GM11168 (cell line): ENCODE data around the gene GSS.

Experiments
- in situ Hi-C: fragments of 300-500 bp; cut with MboI; formaldehyde crosslinking; loops from one replicate; pipeline ENCODE4 v1.12.0; 2022; ENCODE audit warnings: low sequenced_read_pairs; ENCODE audit not compliant: unreplicated experiment

GSS gene

DNA sequence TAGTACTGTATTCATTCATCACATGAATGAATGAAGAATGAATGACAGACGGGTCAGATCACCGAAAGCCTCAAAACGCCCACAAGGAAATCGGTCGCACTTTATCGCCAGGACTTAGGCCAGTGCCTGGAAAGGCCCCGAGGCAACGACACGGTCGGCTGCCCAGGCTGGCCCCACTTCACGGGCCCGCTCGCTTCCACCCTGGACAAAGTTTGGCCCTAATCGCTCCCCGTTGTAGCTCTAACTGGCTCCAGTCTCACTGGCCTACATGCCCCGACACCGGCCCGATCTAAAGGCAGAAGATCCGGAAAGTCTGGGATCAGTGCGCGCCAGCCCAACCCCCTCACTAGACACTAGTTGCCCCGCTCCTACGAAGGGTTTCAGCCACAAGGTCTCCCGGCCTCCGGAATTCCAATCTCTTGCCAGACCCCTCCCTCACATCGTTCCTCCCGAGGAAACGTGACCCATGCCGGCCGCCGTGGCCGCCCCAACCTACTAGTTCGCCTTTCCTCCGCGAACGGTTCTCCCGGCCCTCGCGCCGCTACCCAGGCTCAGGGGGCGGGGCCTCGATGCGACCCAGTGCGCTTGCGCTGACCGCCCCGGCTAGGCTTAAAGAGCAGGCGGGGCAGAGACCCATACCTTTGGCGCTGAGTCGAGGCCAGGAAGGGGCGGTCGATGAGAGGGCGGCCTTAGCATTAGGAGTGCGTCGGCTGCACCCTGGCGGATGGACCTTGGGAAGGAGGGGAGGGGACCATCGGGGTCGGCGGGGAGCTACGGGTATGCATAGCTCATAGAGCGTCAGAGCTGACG is at the start of gene GSS, which contains the start of gene MYH7B:
Gene GSS, minus strand, starts transcription at position 576 of the 810 bp plus-strand sequence. CDS start 3,954 bp downstream, outside the sequence.
Gene MYH7B, plus strand, starts transcription at position 638 of the 810 bp plus-strand sequence. CDS start 22,138 bp downstream, outside the sequence.
- in situ Hi-C loops, result no loop called here

DNA sequence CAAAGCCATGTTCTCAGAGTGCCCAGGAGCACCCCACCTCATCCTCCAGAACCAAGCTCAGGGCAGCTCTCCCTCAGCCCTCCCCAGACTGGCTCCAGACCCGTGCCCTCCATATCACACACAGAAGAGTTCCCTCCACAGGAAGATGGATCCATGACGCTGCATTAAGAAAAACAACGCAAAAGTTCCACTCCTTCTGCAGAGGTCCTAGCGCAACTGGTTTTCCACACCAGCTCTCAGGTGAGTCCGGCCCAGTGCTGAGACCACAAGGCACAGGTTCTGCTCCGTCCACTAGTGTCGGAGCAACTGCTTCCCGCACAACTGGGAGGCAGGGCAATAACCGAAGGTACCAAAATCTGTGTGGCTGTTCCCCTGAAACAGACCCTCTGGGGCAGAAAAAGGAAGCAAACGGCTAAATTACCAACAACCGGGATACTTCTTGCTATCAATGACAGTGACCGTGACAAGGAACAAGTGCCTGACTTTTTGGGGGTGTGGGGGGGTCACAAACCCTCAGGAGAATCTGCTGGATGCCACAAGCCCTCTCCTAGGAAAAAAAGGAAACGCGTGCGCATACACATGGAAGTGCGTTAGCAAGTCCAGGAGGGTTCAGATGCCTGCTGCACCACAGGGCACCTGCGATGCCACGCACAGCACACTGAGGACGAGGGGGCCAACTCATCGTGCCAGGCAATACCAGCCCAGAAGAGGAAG is 49.3 kb upstream of the GSS start:
- in situ Hi-C loops, result no loop called here

DNA sequence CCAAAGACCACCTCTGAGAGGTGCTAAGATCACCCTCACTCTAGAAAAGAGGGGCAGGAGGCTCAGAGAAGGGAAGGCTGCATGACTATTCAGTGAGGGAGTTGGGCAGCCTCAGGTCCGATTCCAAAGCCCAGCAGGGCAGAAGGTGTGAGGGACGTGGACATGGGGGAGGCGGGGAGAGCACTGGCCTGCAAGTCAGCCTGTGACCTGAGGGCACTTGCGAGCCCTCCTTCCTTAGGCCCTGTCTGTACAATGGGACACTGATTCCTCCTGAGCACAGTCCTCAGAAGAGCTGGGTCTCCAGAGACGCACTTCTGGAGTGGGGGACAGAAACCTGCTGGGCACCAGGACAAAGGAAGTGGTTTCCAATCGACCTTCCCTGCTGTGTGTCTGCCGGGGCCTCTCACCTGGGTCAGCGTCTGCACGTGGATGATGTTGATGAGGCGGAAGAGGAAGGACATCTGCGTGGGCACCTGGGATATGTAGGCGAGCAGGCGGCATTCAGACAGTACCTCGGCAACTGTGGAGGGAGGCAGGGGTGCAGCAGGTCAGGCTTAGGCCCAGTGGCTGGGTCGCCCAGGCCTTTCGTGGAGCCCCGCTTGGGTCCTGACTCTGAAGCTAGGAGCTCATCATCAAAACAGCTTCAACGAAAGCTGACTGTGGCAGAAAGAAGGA is 48.6 kb upstream of the GSS start:
- in situ Hi-C loops, result no loop called here

DNA sequence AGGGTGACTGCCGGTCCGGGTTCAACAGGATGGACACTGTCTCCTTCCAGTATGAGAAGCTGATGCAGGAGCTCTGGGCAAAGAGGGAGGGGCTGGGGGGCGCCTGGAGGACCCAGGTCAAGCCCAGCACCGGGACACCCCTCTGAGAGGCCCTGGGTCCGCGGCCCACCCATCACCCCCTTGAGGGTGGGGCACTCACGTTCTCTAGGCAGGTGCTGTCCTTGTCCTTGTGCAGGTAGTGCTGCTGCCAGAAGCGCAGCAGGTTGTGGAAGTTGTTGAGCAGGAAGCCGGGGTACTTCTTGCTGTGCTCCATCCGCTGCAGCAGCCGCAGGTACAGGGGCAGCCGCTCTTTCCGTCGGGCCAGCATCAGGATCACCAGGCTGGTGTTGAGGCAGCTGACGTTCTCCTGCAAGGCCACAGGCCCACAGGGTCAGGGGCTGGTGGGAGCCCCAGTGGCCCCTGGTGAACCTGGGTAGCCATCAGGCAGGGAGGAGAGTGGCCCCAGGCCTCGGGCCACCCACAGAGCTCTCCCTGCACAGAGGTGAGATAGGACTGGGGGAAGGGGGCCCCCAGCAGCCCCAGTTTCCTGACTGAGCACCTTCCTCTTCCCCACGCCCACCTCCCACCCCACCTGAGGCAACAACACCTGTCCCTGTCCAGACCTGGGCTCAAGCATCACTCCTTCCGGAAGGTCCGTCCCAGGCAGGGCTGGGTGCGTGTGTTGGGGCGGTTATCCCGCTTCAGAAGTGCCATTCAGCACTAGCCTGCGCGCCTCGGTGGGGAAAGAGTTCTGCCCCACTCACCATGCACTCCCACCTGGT is 47.8 kb upstream of the GSS start:
- in situ Hi-C loops, result no loop called here

DNA sequence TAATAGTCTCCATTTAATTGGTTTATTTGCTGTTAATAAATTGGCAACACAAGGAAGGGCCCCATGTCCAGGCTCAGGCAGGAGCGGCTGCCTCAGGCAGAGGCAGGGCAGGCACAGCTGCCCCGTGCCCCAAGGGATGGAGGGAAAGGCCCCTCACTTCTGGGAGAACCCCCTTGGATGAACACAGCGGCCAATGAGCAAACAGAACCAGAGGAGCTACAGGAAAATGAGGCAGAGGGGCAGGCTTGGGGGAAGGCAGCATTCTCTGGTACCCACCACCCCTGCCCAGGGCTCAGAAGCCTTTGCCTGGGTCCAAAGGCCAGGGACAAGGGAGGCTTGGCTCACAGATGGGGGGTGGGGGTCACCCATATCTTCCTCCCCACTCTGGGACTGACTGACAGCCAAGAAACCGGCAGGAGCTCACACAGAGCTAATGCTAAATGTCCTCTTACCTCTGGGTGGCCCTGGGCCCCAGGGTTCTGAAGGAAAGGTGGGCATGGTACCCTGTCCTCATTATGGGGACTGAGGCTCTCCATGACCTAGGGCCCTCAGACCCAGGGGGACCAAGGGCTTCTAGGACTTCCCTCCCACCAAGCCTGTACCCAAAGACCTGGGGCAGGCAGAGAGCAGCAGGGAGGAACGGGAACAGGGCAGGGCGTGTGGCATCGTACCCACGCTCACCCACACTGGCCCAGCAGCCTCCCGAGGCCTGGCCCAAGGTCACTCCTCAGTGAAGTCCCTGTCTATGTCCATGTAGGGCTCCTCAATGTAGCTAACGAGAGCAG is 47.0 kb upstream of the GSS start:
- in situ Hi-C loops, result no loop called here

DNA sequence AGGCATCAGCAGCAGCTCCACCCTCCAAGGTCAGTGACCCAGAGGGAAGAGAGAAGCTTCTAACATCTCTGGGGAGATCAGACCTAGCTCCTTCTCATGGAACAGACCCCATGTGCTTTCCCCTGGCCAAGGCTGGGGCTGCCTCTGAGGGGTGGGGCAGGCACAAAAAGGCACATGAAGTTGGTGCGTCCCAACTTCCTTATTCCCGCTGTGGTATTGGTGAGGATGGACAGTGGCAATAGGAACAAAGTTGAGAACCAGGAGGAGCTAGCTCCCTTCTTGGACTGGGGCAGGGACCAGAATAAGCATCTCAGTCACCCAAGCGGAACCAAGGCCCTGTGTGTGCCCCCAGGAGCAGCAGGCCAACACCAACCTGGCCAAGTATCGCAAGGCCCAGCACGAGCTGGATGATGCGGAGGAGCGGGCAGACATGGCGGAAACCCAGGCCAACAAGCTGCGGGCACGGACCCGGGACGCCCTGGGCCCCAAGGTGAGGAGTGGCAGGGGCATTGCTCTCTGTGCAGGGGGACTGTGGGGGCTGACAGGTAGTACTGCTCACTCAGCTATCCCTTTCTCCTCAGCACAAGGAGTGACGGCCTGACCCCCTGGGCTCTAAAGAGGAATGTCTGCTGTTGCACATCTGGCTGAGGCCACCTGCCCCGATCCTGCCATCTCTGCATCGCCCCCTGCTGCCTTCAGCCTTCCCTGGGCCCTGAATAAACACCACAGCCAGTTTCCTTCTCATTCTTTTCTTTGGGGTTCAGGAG is 46.2 kb upstream of the GSS start:
- in situ Hi-C loops, result no loop called here

DNA sequence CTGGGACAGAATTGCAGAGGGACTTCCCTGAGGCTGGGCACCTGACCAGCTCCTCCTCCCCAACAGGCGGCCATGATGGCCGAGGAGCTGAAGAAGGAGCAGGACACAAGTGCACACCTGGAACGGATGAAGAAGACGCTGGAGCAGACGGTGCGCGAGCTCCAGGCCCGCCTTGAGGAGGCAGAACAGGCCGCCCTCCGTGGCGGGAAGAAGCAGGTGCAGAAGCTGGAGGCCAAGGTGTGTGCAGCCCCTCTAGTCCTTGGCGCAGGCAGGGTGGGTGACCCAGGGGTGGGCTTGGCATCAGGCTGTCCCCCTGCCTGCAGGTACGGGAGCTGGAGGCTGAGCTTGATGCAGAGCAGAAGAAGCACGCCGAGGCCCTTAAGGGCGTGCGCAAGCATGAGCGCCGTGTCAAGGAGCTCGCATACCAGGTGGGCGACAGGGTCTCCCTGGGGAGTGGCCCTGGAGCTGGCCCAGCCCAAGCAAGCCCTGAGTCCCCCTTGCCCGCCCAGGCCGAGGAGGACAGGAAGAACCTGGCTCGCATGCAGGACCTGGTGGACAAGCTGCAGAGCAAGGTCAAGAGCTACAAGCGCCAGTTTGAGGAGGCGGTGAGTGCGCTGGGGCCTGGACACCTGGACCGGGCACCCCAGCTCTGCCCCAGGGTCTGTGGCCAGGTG is 45.5 kb upstream of the GSS start:
- in situ Hi-C loops, result no loop called here

DNA sequence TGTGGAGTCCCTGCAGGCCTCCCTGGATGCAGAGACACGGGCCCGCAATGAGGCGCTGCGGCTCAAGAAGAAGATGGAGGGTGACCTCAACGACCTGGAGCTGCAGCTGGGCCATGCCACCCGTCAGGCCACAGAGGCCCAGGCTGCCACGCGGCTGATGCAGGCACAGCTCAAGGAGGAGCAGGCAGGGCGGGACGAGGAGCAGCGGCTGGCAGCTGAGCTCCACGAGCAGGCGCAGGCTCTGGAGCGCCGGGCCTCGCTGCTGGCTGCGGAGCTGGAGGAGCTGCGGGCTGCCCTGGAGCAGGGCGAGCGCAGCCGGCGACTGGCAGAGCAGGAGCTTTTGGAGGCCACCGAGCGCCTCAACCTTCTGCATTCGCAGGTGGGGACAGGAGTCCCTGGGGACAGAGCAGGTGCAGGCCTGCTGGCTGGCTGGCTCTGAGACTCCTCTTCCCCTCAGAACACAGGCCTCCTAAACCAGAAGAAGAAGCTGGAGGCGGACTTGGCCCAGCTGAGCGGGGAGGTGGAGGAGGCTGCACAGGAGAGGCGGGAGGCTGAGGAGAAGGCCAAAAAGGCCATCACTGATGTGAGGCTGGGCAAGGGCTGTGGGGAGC is 44.8 kb upstream of the GSS start:
- in situ Hi-C loops, result no loop called here

DNA sequence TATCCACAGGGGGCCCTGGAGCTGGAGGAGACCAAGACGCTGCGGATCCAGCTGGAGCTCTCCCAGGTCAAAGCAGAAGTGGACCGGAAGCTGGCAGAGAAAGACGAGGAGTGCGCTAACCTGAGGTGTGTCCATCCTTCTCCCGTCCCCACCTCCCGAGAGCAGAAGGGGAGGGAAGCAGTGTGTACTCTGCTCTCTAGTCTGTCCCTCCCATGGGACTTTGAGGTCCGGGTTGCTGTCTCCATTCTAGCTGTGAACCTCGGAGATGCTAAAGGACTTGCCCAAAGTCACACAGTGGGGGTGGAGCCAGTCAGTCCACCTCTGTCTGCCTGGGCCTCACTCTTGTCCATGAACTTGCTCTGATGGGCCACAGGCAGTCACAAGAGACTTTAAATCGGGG is 44.2 kb upstream of the GSS start:
- in situ Hi-C loops, result no loop called here

DNA sequence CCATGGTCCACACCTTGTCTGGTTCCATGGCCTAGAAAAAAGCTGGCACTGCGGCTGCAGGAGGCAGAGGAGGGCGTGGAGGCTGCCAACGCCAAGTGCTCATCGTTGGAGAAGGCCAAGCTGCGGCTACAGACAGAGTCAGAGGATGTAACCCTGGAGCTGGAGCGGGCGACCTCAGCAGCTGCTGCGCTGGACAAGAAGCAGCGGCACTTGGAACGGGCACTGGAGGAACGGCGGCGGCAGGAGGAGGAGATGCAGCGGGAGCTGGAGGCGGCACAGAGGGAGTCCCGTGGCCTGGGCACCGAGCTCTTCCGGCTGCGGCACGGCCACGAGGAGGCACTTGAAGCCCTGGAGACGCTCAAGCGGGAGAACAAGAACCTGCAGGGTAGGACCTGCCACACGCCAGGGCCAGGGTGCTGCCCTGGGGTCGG is 43.4 kb upstream of the GSS start:
- in situ Hi-C loops, result no loop called here

DNA sequence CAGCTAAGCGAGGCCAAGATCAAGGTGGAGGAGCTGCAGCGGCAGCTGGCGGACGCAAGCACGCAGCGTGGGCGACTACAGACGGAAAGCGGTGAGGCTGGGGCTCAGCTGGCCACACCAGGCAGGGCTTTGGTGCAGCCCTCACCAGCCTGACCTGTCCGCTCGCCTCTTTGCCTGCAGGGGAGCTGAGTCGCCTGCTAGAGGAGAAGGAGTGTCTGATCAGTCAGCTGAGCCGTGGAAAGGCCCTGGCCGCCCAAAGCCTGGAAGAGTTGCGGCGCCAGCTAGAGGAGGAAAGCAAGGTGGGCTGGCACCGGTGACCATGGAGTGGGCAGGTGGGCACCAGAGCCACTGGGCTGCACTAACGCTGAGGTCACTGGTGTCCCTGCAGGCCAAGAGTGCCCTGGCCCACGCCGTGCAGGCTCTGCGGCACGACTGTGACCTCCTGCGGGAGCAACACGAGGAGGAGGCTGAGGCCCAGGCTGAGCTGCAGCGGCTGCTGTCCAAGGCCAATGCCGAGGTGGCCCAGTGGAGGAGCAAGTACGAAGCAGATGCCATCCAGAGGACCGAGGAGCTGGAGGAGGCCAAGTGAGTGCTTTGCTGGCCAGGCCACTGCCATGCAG is 42.8 kb upstream of the GSS start:
- in situ Hi-C loops, result no loop called here

DNA sequence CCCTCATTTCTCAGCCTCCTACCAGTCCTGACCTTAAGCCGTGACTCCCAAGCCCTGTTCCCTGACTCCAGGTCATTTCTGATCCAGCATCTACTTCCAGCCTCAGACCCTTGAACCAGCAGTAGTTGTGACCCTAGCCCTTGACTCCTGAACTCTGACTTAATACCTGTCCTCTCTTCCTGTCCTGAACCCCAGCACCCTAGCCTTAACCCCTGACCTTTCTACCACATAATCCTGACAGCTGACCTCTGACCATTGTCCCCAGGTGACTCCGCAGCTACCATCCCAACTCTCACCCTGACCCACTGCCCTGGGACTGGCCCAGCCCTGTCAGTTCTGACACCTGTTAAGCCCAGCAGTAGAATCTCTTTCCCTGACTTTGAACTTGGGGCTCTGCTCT is 42.2 kb upstream of the GSS start:
- in situ Hi-C loops, result no loop called here

DNA sequence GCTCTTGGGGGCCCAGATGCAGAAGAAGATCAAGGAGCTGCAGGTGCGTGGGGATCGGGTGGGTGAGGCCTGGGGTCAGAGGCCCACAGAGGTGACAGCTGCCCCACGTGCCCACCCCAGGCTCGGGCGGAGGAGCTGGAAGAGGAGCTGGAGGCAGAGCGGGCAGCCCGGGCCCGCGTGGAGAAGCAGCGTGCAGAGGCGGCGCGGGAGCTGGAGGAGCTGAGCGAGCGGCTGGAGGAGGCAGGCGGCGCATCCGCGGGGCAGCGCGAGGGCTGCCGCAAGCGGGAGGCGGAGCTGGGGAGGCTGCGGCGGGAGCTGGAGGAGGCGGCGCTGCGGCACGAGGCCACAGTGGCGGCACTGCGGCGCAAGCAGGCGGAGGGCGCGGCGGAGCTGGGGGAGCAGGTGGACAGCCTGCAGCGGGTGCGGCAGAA is 41.5 kb upstream of the GSS start:
- in situ Hi-C loops, result no loop called here

DNA sequence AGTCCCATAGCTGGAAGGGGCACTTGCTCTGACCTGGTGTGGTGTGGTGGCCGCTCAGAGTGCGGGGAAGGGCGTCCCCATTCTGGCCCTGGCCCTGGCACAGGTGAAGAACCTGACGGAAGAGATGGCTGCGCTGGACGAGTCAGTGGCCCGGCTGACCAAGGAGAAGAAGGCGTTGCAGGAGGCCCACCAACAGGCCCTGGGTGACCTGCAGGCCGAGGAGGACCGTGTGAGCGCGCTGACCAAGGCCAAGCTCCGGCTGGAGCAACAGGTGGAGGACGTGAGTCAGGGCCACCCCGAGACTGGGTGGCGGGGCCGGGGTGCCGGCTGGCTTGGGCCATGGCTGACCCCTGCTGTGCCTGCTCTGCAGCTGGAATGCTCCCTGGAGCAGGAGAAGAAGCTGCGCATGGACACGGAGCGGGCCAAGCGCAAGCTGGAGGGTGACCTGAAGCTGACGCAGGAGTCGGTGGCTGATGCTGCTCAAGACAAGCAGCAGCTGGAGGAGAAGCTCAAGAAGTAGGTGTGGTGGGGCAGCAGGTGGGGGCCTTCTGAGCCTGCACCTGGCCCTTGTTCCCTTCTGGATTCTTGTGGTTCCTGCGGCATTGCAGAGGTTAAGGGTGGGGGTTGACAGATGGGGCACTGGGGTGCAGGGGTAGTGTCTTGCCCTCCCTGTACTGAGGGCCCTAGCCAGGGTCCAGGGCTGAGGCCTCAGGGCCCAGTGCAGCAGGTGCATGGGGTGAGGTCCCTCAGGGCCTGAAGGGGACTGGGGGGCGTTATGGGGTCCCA is 40.8 kb upstream of the GSS start:
- in situ Hi-C loops, result no loop called here

DNA sequence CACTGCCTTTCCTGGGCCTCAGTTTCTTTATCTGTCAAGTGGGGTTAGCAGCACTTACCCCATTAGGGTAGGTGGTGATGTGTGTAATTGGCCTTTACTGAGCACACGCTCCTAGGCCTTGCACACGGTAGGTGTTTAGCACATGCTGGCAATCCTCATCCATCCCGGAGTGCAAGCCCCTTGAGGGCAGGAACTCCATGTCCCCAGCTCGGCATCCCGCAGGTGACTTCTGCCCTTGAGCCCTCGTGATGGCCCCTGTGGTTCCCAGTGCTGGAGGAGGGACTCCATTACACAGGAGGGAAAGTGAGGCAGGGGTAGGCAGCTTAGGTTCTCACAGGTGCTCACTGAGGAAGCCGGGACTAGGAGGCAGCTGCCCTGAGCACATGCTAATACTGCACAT is 40.1 kb upstream of the GSS start:
- in situ Hi-C loops, result no loop called here

DNA sequence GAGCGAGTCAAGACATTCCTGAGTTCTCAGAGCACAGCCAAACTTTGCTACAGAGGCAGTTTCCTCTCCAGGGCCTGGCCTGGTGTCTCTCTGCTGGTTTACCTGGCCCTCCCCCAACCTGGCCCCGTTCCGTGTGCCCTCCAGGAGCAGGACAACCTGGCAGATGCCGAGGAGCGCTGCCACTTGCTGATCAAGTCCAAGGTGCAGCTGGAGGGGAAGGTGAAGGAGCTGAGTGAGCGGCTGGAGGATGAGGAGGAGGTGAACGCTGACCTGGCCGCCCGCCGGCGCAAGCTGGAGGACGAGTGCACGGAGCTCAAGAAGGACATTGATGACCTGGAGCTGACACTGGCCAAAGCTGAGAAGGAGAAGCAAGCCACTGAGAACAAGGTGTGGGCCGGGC is 39.6 kb upstream of the GSS start:
- in situ Hi-C loops, result no loop called here
